SK-N-DZ (cell line): ENCODE results near the gene HOMER3.
"Not testable (repeated sequence)": the region's sequence is repeated elsewhere in the genome, so short reads cannot be mapped to it uniquely, and the experiment has no call there.

Source experiments
- DNase-seq: peaks from one replicate; pipeline ENCODE4 v3.0.0-alpha.2; 2015; ENCODE audit warnings: low spot score

HOMER3 gene

DNA sequence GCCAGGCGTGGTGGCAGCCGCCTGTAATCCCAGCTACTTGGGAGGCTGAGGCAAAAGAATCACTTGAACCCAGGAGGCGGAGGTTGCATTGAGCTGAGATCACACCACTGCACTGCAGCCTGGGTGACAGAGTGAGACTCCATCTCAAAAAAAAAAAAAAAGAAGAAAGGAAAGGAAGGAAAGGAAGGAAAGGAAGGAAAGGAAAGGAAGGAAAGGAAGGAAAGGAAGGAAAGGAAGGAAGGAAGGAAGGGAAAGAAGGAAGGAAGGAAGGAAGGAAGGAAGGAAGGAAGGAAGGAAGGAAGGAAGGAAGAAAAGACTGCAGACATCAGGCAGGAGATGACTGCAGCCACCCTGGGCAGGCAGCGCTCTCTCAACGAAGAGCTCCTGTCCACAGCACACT, 38.5 kb downstream of the HOMER3 start:
- not testable (repeated sequence) for DNase-seq

DNA sequence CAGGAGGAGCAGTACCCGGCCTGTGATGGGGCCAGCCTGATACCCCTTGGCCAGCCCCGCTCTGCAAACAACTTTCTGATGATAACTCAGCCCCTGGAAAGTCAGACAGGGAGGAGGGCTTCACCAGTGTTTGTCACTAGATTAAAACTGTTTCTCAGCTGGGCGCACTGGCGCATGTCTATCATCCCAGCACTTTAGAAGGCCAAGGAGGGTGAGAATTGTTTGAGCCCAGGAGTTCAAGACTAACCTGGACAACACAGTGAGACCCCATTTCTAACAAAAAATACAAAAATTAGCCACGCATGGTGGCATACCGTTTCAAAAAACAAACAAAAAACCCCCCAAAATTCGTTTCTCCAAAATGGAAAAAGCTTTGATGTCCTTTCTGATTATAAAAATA, 39.5 kb downstream of the HOMER3 start:
- DNase-seq: no peak

DNA sequence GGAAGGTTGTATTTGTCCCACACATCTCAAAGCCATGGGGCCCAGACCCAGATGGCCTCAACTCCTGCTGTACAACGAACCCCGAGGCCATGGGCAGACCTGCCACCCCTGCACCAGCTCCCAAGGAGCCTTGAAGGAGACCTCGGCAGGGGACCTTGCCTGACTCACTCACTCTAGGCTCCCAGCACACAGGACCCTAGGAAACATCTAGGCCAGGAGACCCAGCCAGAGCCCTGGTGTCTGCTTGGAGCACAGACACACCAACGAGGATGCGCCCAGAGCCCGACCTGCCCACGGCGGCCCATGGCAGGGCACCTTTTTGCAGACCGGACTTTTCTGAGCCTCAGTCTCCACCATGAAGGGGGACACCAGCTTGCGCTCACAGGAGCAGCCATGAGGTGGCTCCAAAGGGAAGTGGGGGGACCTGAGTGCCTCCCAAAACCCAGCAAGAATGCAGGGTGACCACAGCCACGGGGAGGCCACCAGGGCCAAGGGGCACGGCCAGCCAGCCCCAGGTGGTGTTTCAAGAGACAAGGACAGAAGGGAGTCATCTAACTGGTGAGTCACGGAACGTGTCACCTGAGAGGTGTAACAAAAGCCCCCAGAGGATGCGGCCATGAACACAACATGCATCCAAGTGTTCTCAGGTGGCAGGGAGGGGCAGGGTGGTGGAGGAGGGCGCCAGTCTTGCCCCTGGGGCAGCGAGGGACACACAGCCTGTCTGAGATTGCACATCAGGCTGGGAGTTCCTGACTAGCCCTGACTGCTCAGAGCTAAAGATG, 40.1 kb downstream of the HOMER3 start:
- no peak for DNase-seq

DNA sequence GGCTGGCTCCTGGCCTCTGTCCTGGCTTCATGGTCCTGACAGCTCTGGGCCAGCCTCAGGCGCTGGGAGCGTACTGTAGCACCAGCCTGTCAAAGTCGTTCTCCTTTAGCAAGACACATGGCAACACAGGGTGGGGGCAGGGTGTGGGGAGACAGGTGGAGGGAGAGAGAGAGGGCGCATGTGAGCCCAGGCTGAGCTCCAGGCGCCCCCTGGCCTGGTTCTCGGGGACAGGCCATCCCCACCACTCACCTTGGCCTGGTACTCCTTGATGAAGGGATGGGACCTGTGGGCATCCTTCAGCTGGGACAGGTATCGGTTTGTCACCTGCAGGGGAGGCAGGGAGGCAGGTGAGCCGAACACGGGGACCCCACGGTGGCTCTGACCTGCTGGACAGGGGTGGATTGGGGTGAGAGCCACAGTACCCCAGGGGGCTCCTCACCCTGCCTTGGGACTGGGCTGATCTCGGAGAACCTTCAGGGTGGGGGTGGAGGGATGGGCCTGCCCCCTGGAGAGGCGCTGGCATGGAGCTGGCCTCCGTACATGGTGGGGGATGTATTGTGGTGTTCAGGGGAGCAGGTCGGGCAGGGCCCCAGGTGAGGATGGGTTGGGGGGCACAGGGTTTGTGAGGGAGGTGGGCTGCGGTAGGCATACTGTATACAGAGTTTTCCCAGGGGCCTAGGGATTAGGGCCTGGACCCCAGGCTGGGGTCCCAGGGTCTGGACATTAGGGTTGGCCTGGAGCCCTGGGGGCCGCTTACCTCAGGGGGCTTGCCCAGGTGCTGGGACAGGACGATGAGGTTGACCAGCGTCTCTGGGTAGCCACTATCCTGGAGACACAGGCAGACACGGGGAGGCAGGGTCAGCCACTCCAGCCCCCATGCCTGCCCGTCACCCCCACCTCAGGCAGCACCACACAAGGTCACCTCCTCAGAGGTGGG, 41.1 kb downstream of the HOMER3 start:
- DNase-seq: no peak

DNA sequence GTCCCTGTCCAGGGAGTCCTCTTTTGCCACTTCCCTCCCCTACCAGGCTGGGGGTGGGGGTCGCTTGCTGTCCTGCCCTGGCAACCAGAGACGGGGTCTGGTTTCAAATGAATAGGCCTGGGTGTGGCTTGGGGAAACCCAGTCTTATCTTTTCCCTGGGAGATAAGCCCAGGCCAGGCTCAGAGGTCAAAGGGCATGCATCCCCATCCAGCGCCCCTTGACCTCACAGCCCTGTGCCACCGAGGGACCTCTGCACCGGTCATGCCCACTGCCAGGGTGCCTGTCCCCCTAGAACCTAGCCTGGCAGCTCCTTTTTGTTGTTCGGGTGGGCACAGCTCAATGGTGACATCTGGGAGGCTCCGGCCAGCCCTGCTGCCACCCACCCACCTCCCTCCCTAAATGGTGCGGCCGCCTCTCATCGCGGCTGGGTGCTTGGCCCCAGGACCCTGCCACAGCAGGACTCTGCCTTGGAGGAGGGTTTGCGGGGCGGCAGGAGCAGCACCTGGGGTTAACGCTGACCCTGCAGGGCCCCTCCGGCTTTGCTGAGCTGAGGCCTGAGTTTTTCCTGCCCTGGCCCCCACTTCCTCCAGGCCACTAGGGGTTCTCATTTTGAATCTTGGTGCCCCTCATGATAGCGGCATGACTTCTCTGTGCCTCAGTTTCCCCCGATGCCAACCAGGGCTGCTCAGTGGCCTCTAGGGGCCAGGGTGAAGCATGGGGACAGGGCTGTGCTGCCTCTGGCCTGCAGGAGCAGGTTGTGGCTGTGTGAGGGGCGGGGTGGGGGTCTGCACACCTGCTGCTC, 42.2 kb downstream of the HOMER3 start:
- no peak for DNase-seq

DNA sequence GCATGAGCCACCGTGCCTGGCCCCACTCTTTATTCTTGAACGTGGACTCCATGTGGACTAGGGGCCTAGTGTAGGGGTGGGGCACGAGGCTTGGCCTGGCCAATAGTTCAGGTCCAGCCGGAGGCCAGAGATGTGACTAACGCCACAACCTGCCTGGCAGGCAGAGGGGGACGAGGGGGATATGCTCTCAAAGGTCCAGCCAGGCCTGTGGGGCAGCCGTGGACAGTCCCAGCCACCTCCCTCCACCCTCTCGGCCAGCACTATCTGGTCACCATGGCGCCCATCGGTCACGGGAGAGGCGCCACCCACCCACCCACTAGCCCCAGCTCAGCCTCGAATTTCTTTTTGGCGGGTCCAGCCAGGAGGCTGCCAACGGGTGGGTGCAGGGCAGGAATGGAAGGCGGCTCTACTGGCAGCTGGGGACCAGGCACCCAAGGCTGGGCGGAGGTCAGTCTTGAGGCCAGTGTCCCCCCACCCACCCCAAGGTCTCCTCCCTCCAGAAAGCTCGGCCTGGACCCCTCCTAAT, 42.9 kb downstream of the HOMER3 start:
- DNase-seq: no peak

DNA sequence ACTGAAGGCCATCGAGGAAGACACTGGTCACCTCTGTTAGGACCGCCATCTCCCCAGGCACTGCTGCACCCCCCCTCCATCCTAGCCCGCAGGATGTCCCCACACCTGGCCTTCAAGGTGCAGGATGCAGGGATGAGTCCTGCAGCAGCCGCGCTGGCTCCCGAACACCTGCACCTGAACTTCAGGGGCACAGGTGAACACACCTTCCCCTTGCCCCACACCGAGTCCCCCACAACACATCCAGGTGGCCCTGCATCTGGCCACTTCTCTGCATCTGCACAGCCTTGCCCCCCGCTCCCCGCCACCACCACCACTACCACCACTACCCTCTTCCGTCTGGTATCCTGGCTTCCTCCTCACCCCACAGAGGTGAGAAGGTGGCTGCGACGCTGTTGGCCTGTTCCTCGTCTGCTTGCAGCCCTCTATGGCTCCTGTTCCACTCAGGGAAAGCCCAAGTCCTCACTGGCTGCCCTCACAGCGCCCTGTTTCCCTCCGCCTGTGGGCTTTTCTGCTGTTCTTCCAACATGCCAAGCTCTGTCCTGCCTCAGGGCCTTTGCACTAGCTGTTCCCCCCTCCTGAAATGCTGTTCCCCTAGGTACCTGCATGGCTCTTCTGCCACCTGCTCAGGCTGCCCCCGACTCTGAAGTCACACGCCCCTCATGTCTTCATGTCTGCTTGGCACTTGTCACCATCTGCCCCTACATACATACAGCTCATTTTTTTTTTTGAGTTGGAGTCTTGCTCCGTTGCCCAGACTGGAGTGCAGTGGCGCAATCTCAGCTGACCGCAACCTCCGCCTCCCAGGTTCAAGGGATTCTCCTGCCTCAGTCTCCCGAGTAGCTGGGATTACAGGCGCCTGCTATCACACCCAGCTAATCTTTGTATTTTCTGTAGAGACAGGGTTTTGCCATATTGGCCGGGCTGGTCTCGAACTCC, 43.7 kb downstream of the HOMER3 start:
- no peak for DNase-seq

DNA sequence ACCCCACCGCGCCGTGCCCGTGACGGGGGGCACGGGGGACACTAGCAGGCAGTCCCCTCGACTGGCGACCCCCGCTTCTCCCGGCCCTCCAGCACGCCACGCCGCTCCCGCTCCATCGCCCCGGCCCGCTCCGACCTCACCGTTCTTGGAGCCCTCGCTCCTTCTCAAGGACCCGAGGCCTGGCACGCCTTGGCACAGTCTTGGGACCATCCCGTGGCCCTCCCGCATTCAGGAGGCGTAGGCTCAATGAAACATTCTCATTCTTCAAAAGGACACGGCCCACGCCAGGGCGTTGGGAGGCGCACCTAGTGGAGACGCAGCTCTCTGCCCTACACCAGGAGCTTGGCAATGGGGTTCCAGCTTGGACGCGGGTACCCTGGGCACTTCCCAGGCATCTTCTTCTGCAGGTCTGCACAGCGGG, 44.6 kb downstream of the HOMER3 start:
- no peak for DNase-seq

DNA sequence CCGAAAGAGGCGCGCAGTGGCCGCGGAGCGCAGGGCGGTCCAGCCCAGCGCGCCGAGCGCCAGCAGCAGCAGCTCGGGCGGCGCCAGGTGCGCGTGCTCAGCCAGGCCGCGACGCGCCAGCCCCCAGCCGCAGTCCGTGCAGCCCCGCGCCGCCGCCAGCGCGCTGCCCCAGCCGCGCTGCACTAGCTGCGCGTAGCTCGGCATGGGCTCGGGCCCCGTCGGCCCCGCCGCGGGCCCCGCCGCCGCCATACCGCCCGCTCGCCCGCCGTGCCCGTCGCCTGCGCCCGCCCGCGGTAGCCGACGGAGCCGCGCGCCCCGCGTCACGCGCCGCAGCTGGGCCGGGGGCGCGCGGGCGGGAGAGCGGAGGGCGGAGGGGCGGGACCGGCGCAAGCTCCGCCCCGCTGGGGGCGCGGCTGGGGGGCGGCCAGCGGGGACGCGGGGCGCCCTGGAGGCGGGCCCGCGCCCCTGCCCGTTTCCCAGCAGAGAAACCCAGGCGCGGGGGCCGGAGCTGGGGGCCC, 45.1 kb downstream of the HOMER3 start, which contains the start of gene CERS1:
CERS1 (minus strand) TSS at position 335 of the 518 bp plus-strand sequence; CDS start at position 249, 86 bp downstream.
- DNase-seq: no peak

DNA sequence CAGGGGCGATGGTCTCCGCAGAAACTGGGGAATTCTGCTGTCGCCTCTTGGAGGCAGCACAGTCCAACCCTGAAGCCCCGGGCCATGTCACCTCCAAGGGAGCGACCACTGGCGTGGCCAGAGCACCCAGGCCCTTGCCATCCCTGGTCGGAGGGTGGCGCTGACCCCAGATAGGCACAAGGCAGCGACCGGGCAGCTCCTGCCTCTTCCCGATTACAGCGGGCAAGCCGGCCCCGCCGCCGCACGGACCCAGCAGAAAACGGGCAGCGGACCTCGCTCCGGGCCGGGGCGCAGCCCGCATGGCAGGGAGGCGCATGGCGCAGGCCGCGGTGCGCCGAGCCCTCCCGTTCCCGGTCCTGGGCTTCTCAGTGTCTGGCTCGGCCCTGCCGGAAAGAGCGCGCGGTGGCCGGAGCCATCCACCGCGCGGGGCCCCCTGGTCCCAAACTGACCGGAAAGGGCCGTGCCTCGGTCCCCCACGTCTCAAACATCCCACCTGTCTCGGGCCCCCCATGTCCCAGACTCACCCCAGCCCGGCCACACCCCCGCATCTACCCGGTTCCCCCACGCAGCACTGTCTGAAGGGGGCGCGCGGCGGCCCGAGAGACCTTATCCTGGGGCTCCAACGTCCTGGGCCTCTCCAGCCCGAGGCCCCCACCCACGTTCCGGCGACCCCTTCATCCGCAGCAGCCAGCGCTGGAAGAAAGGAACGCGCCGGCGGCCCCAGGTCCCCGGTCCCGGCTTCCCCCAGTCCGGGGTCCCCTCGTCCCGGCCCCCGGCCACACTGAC, 45.8 kb downstream of the HOMER3 start:
- peak; percentile 80 for DNase-seq

DNA sequence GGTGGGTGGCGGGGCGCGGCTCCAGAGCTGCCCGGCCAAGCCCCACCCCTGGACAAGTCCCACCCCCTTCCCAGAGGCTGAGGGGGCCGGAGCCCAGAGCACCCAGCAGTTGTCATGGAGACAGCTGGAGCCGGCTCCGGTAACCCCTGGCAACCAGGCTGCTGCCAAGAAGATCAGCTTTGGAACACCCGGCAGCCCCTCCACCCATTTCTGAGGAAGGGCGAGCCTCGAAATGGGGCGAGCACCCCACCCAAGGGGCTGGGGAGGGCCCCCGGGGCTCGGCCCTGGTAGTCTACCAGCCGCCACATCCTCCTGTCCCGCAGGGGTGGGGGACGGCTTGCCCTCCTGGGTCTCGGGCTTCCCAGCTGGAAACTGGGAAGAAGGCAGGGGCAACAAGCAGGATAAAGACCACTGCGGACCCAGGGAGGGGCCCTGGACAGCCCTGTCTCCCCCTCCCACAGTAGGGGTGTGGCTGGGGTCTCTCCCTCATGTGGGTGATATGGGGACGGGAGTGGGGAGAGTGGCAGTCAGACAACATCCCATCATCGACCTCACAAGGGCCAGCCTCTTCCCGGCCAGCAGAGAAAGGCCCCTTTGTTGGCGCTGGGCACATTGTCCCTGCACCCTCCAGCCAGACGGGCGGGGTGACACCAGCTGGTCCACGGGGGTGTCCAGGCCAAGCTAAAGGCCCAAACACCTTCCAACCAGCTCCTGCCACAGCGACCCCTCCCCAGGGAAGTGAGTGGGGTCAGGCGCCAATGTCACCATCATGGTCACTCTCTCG, 46.6 kb downstream of the HOMER3 start:
- peak; percentile 79 for DNase-seq

DNA sequence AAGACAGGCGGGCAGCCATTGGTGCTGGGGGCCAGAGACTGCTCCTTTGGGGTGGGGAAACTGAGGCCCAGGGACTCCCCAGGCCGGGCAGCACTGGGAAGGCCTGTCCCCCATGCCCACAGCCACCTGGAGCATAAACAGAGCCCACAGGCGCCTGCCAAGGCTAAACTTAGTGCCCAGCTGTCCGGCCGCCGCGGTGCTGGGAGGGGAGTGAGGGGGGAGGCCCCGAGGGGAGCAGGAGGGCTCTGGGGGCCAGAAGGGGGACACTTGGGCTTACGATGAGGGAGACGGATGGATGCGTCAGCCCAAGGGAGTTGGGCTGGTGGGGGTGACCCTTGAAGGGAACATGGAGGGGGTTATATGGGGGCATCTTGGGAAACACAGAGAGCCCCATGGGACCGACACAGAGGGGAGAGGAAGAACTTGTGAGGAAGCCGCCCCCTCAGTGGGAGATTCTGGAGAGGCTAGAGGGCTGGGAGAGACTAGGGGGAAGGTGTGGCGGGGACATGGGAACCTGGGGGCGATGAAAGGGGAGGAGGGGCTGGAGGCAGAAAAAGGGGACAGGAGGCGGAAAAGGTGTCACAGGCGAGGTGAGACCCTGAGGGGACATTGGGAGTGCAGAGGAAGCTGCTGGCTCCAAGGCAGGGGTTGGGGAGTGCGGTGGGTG, 47.3 kb downstream of the HOMER3 start:
- DNase-seq: no peak

DNA sequence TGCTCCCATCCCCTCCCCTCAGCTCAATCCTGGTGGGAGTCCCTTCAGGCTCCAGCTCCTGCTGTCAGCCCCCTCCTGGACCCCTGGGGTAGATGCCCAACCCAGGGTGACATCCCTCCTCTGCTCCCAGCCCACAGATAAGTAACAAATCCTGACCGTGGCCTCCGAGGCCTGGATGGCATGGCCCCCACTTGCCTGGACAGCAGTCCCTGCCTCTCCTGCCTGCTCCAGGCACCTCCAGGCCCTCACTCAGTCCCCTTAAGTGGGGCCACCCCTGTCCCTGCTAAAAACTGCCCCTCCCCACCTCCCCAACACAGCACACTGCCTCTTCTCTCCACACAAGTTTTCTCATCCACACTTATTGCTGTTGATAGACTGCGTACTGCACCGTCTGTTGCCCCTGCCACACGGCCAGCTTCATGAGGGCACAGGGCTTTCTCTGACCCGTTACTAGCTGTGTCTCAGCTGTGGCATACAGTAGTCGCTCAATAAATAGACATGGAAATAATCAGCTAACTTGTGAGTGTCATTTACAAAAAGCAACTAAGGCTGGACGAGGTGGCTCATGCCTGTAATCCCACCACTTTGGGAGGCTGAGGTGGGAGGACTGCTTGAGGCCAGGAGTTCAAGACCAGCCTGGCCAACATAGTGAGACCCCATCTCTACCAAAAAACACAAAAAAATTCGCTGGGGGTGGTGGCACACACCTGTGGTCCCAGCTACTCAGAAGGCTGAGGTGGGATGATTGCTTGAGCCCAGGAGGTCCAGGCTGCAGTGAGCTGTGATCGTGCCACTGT, 50.9 kb downstream of the HOMER3 start:
- no peak for DNase-seq

DNA sequence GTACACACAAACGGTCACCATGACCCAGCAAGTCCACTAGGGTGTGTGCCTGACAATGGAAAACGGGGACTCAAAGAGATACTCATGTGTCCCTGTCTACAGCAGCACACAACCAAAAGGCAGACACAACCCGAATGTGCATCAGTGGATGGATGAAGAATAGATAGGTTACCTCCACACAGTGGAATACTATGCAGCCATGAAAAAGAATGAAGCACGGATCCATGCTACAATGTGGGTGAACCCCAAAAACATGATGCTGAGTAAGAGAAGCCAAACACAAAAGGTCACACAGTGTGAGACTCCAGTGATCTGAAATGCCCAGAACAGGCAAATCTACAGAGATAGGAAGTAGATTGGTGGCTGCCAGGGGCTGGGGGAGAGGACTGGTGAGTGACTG, 54.0 kb downstream of the HOMER3 start:
- no peak for DNase-seq

DNA sequence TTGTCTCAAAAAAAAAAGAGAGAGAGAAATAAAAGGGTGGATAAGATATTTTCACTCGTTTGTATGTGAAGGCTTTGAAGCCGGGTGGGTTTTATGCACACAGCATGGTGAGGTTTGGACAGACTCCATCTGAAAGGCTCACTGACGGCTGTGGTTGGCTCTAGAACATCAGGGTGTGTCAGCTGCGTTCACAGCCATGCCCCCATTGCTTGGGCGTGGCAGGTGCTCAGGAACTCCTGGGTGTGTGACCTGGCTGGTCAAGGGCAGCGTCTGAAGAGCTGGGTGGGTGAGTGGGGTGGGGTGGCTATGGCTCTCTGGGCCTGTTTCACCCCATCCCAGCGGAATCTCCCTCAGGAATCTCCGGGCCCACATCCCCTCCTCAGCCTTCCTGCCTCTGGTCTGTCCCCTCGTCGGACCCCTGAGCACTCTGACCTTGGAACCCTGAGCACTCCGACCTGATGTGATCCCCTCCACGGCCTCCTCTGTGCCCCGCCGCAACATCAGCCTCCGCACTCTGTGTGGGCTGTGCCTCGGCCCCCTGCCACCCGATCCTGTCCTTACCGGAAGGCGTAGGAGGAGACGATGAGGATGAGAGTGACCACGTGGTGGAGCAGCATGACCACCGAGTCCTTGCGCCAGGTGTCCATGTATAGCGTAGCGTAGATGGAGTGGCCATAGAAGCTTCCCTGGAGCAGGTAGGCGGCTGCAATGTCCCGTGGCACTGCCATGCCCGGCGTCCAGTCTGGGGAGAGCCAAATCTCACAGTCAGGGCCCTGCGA, 57.3 kb downstream of the HOMER3 start:
- DNase-seq: no peak

DNA sequence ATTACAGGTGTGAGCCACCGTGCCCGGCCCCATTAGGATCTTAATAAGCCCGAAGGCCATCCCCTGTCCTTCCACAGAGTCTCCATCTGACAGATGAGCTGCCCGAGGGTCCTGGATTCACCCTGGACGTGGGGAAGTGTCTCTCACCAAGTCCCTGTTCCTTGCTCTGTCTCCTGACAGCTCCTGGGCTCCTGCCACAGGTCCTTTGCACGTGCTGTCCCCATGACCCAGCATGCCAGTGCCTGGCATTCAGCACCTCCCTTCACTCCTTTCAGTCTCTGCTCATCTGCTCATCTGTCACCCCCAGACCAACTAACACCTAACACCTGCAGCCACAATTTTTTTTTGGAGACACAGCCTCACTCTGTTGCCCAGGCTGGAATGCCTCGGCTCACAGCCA, 59.5 kb downstream of the HOMER3 start:
- DNase-seq: no peak
